Adipocyte (in vitro differentiated cells): ENCODE data around the gene UNC79.

Experiments used
- DNase-seq: peaks from one replicate; pipeline ENCODE4 v3.0.0-alpha.2; 2015; ENCODE audit warnings: low read depth
- H3K27me3 ChIP-seq: replicated peaks from 2 replicates; pipeline ENCODE4 v1.7.0; 2013; ENCODE audit warnings: mild to moderate bottlenecking, low read length, moderate library complexity; ENCODE audit not compliant: control insufficient read depth, insufficient read depth
- H3K36me3 ChIP-seq: 2 replicates; pipeline ENCODE4 v1.7.0; 2013; ENCODE audit warnings: low read length, mild to moderate bottlenecking, moderate library complexity; ENCODE audit not compliant: control insufficient read depth, insufficient read depth, severe bottlenecking
- H3K4me1 ChIP-seq: 2 replicates; pipeline ENCODE4 v1.7.0; 2013; ENCODE audit warnings: mild to moderate bottlenecking, low read length, moderate library complexity; ENCODE audit not compliant: control insufficient read depth, insufficient read depth
- H3K4me3 ChIP-seq: 2 replicates; pipeline ENCODE4 v1.7.0; 2013; ENCODE audit warnings: mild to moderate bottlenecking, low read length, moderate library complexity
- H3K9ac ChIP-seq: 2 replicates; pipeline ENCODE4 v1.7.0; 2013; ENCODE audit warnings: mild to moderate bottlenecking, low read length, moderate library complexity
- H3K9me3 ChIP-seq: 2 replicates; pipeline ENCODE4 v1.7.0; 2013; ENCODE audit warnings: mild to moderate bottlenecking, low read length, moderate library complexity; ENCODE audit not compliant: control insufficient read depth

Gene UNC79

GRCh38 chr14:93548102-93548843 lies 117.5 kb downstream of the UNC79 start:
- Histone ChIP-seq H3K4me1 (peaks cover 14% of the 10 kb centered on the region), H3K36me3 (no peaks in the 10 kb centered on the region), H3K9ac (no peak overlapping the region), H3K9me3 (no peaks in the 10 kb centered on the region), H3K4me3 (no peak overlapping the region), H3K27me3 (no peaks in the 10 kb centered on the region)
- no peak for DNase-seq

DNA sequence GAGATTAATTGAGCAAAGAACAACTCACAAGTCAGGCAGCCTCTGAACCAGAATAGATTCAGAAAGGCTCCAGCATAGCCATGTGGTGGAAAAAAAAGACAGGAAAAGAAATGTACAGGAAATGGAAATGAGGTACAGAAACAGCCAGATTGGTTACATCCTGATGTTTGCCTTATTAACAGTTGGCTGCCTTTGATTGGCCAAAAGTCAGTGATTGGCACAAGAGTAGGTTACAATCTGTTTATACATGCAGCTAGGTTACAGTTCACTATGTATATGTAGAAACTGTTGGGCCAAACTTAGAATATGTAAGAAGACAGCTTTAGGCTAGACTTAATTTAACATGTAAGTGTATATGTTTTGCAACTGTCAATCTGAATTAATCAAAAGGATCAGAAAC lies 118.9 kb downstream of the UNC79 start:
- peaks cover 14% of the 10 kb centered on the region for H3K4me1 ChIP-seq
- no peaks in the 10 kb centered on the region for H3K27me3 ChIP-seq
- no peaks in the 10 kb centered on the region for H3K36me3 ChIP-seq
- H3K9me3 ChIP-seq = no peaks in the 10 kb centered on the region
- no peak for DNase-seq
- H3K4me3 ChIP-seq = no peak overlapping the region
- H3K9ac ChIP-seq = no peak overlapping the region

DNA sequence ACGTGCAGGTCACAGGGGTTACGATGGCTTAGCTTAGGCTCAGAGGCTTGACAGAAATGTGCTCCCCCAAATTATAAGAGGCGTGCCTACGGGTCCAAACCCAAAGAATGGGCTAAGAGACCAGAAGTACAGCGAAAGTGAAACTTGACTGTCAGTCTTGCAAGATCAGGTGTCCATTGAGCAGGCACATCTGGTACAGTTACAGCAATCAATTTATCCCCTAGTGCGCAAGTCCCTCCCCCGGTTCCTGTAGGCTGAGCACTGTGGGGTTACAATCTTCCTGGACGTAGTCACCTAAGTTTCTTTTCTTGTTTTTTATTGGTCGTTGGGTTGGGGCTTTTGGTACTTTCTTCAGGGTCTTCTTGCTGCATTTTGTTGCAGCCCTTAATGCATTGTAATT lies 134.2 kb downstream of the UNC79 start:
- H3K9ac ChIP-seq = no peak overlapping the region
- no peaks in the 10 kb centered on the region for H3K36me3 ChIP-seq
- H3K4me3 ChIP-seq = no peak overlapping the region
- H3K9me3 ChIP-seq = no peaks in the 10 kb centered on the region
- H3K4me1 ChIP-seq = no peaks in the 10 kb centered on the region
- DNase-seq = no peak
- H3K27me3 ChIP-seq = peaks cover 4% of the 10 kb centered on the region

GRCh38 chr14:93566065-93566693 lies 135.4 kb downstream of the UNC79 start:
- Histone ChIP-seq H3K4me3 (no peak overlapping the region), H3K27me3 (peaks cover 4% of the 10 kb centered on the region), H3K9ac (no peak overlapping the region), H3K9me3 (no peaks in the 10 kb centered on the region), H3K4me1 (no peaks in the 10 kb centered on the region), H3K36me3 (no peaks in the 10 kb centered on the region)
- DNase-seq = no peak

DNA sequence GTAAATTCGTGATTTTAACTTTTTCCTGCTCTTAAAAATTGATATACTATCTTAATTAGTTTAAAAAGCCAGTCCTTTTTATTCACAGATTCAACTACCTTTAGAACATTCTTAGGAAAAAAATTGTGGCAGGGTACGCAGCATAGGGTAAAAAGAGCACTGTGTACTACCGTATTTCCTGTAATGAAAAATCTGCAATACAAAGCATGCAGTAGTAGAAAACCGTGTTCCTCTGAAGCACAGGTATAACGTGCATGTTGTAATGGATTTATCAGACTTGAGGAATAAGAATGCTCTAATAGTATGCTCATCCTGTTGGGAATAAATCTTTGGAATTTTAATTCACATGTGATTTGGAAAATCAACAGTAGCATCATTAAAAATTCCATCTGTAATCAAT lies 140.5 kb downstream of the UNC79 start:
- no peaks in the 10 kb centered on the region for H3K4me1 ChIP-seq
- no peak for DNase-seq
- no peak overlapping the region for H3K9ac ChIP-seq
- H3K36me3 ChIP-seq = no peaks in the 10 kb centered on the region
- no peaks in the 10 kb centered on the region for H3K9me3 ChIP-seq
- no peak overlapping the region for H3K4me3 ChIP-seq
- H3K27me3 ChIP-seq = peaks cover 6% of the 10 kb centered on the region

DNA sequence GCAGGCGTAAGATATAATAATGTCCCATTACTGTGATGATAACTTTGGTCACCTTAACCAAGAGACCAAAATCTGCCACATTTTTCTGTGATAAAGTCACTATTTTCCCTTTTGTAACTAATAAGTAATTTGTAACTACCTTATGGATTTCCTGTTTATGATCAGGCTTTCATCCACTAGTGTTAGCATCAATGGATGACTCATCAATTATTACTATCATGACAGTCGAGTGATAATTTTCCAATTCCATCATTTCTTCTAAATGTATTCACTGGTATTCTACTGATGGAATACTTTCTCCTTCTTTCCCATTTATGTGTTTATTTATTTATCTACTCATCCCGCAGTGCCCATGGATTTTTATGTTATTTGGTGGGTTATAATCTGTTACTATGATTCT lies 148.4 kb downstream of the UNC79 start:
- no peaks in the 10 kb centered on the region for H3K36me3 ChIP-seq
- DNase-seq = no peak
- H3K9me3 ChIP-seq = no peaks in the 10 kb centered on the region
- peaks cover 7% of the 10 kb centered on the region for H3K27me3 ChIP-seq
- H3K4me1 ChIP-seq = no peaks in the 10 kb centered on the region
- no peak overlapping the region for H3K4me3 ChIP-seq
- no peak overlapping the region for H3K9ac ChIP-seq

DNA sequence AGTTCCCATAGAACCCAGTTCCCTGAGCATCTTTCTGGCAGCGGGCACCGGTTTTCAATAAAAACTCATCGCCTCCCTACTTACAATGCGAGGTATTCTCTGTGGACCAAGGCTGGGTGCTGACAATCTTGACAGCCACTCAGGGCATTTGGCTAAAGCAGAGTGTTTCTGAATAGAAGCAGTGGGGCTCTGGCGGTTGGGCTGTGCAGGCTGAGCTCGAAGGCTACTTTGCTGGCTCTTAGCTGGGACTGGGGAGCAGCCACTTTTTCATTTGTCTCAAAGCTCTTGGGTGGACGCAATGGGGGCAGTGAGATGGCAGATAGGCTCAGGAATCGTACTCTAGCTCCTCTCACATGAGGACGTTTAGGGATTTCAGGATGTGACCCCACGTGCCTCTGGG lies 151.8 kb downstream of the UNC79 start:
- Histone ChIP-seq H3K4me1 (no peaks in the 10 kb centered on the region), H3K27me3 (peaks cover 11% of the 10 kb centered on the region), H3K9me3 (no peaks in the 10 kb centered on the region), H3K4me3 (no peak overlapping the region), H3K36me3 (no peaks in the 10 kb centered on the region), H3K9ac (no peak overlapping the region)
- DNase-seq = no peak

GRCh38 chr14:93587330-93587729 lies 156.6 kb downstream of the UNC79 start:
- Histone ChIP-seq H3K4me3 (no peak overlapping the region), H3K9ac (no peak overlapping the region), H3K9me3 (peaks cover 3% of the 10 kb centered on the region), H3K4me1 (no peaks in the 10 kb centered on the region), H3K27me3 (peaks cover 20% of the 10 kb centered on the region), H3K36me3 (no peaks in the 10 kb centered on the region)
- no peak for DNase-seq

DNA sequence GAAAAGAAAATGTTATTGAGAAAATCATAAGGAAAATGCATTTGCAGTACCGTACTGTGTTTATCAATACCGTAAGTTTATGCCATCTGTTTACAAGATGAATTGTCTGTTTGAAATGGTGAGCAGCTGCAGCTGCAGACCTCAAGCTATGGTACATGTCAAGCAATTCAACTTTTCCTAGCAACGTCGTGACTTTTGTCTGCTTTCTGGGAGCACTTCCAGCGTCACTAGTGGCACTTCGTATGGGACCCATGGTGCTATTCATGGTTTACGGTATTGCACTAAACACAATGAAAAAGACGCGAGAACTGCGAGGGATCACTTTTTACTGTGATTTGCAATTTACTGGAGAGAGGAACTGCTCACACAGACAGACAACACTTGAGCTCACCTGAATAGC lies 160.8 kb downstream of the UNC79 start:
- Histone ChIP-seq H3K27me3 (peaks cover 32% of the 10 kb centered on the region), H3K4me1 (no peaks in the 10 kb centered on the region), H3K4me3 (no peak overlapping the region), H3K9me3 (peaks cover 3% of the 10 kb centered on the region), H3K36me3 (no peaks in the 10 kb centered on the region), H3K9ac (no peak overlapping the region)
- no peak for DNase-seq

- peaks cover 3% of the 10 kb centered on the region for H3K9me3 ChIP-seq
- no peaks in the 10 kb centered on the region for H3K4me1 ChIP-seq
- H3K4me3 ChIP-seq = no peak overlapping the region
- peaks cover 32% of the 10 kb centered on the region for H3K27me3 ChIP-seq
- H3K9ac ChIP-seq = no peak overlapping the region
- H3K36me3 ChIP-seq = no peaks in the 10 kb centered on the region
- DNase-seq = no peak
Measured at GRCh38 chr14:93592786-93593185, 162.0 kb downstream of the UNC79 start.

GRCh38 chr14:93606091-93606490 lies 175.4 kb downstream of the UNC79 start:
- peaks cover 2% of the 10 kb centered on the region for H3K27me3 ChIP-seq
- no peaks in the 10 kb centered on the region for H3K4me1 ChIP-seq

More at GRCh38 chr14:93606091-93606490, 175.4 kb downstream of the UNC79 start:
- no peak overlapping the region for H3K4me3 ChIP-seq
- H3K9ac ChIP-seq = no peak overlapping the region
- no peaks in the 10 kb centered on the region for H3K36me3 ChIP-seq
- H3K9me3 ChIP-seq = peaks cover 8% of the 10 kb centered on the region
- no peak for DNase-seq
